ENCODE results near the gene PFDN6.
"Not testable (repeated sequence)": the region's sequence is repeated elsewhere in the genome, so short reads cannot be mapped to it uniquely, and the experiment has no call there.

- not testable (repeated sequence) for TF ChIP-seq CTCF (conservative IDR thresholded peaks at IDR 0.05 in 1 of 2, IDR thresholded peaks at IDR 0.05 in 1 of 2; ENCODE audit: extremely low read depth in 1 of 2, insufficient read depth in 1 of 2, low read depth in 1 of 2, low read length in 2 of 2); EZH2 (IDR thresholded peaks at IDR 0.05; ENCODE audit: borderline replicate concordance, low read length)
Measured at GRCh38 chr6:33262490-33262889, 26.9 kb upstream of the PFDN6 start.
